H1 (cell line): ENCODE results near the gene PSKH1. TPM values are rescaled to one million over a fixed set of nuclear protein-coding genes. Genes with fewer than 3 reads are reported as not detected.

Experiments
- CHD7 ChIP-seq: fragments of 300-600 bp; sonication (generic); IDR thresholded peaks from 2 replicates; pipeline ENCODE4 v1.7.1; 2012; ENCODE audit warnings: low read length, moderate library complexity, mild to moderate bottlenecking, inconsistent platforms; ENCODE audit not compliant: insufficient replicate concordance
- FOSL1 ChIP-seq: IDR thresholded peaks from 2 replicates; pipeline ENCODE4 v1.6.1; 2011; ENCODE audit warnings: mild to moderate bottlenecking, low read depth, low read length, moderate library complexity; ENCODE audit not compliant: insufficient read depth
- RXRA ChIP-seq: IDR thresholded peaks from 2 replicates; pipeline ENCODE4 v1.6.1; 2011; ENCODE audit warnings: low read depth, mild to moderate bottlenecking, low read length, moderate library complexity; ENCODE audit not compliant: insufficient read depth
- TBP ChIP-seq: IDR thresholded peaks from 2 replicates; pipeline ENCODE4 v1.6.1; 2011; ENCODE audit warnings: low read depth, low read length, improper control_type of control experiment
- polyA plus RNA-seq, 7 experiments: library from polyadenylated mRNA; depleted of rRNA in 3 of 7; stranded (reverse) in 5 of 7; unstranded in 2 of 7; fragments of >200 nt in 5 of 7; fragments of 200-250 nt in 2 of 7; gene quantifications; 1 replicate in 5 of 7; 2 replicates in 1 of 7; 4 replicates in 1 of 7; pipeline versions ENCODE4 v1.2.1 to v1.2.3, GENCODE V29; 2011 to 2013; ENCODE audit warnings: missing spikeins in 2 of 7, mixed read lengths in 2 of 7
- total RNA-seq: library from RNA; stranded (reverse); fragmentation: NEBNext Ultra II Directional; extraction: Animal tissue kit (Norgen Biotek cat#: 25700); gene quantifications from 2 replicates; pipeline ENCODE4 v1.2.1, GENCODE V29; 2021

The PSKH1 gene
- total and polyA plus RNA-seq, 2 of the 8 experiments (the other 6 are each of a cell fraction or from before 2014, with no cell fraction given) = 24.8 to 51.0 TPM

GRCh38 chr16:67857547-67858233 lies 35.4 kb upstream of the PSKH1 start (continued):
- TF ChIP-seq CHD7 (no peak), TBP (no peak), FOSL1 (no peak), RXRA (no peak)
